Medulla oblongata (tissue), 1 donor: ENCODE results near the gene SLC43A3.
"Not testable (repeated sequence)": the region's sequence is repeated elsewhere in the genome, so short reads cannot be mapped to it uniquely, and the experiment has no call there.

ENCODE experiments used
- DNase-seq: peaks from one replicate; pipeline ENCODE4 v3.0.0-alpha.2; 2015; ENCODE audit errors: extremely low spot score

Gene SLC43A3

DNA sequence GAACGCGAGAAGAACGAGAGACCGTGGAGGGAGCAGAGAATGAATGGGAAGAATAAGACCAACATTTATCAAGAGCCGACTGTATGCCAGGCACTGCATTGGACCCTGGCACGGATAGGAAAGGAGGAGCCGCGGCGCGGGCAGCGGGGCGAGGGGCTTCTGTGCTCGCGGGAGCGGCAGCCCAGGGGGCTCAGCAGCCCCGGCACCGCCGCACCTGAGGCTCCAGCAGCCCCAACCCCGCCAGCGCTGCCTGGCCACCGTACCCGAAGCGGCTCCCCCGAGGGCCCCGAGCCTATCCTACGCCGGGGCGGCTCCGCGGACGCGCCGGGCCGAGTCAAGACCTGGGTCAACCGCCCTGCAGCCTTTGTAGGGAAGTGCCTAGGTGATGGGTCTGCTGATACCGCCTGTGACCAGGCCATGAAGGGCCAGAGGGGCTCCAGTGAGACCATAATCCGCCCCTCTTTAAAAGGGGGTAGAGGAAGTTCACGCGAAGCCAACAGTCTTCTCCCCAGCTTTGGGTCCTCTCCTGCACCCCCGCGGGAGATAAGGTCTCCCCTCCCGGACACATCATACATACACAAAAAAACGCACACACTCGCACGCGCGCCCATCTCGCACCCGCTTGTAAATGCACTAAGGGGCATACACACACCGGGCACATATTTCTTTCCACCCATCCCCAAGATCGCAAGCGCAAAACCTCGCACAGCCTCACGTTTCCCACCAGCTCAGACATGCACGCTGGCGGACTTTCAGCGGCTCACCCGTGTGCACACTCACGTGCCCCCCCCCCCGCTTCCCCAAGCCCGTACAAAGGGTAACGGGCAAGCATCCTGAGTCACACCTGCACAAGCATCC lies 32.5 kb upstream of the SLC43A3 start:
- DNase-seq = no peak

DNA sequence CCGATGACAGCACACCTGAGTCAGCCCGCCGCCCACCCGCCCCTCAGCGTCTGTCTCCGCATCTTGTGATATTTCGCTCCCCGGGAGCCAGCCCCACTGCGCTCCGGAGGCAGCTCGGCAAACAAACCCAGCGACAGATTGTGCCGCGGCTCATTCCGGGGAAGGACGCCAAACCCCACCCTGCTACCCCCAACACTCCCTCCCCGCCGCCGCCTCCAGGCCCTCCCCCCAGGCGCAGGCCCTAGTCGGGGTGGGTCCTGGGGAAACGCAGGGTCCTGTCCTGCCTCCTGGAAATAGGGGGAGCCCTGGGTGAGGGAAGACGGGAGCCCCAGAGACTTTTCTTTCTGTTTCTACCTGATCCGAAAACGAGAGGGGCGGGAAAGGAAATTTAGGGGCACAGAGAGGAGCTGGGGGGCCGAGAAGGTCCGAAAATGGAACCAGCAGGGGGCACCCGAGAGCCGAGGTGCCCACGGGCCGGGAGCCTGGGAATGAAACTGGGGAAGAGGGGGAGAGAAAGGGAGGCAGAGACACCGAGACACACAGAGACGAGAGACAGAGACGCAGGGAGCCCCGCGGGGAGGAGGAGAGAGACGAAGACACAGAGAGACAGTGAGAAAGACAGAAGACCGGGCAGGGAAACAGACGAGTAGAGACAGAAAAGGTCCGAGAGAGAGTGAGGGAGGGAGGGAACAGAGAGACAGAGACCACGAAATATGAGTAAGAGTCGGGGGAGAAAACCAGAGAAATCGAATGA lies 31.7 kb upstream of the SLC43A3 start:
- DNase-seq = peak; percentile 42

DNA sequence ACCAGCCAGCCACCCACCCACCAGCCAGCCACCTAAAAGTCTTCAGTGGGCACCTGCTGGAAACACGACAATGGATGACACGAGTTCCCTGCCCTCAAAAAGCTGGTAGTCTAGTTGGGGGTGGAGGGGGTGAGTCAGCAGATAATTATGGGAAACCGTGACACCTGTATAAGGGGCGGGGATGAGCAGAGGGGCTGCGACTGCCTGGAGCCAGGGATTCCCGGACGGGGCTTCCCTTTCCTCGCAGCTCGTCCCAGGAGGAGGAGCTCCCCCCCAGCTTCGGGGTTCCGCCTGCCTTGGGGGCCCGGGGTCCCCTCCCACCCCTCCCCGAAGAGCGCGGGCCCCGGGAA lies 31.1 kb upstream of the SLC43A3 start:
- no peak for DNase-seq

DNA sequence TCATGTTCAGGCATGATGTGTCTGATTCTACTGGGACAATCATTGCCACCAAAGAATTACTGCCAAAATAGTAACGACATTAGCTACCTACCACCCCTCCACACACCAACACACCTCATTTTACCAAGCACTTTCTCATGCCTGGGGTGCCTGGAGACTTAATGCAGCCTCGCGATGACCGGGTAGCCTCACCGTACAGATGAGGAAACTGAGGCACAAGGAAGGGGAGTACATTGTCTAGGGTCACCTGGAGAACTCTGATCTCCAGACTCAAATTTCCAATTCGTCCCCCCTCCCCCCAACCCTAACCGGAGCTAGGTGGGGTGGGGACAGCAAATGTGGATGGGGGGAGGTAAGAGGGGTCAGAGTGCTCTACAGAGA lies 30.7 kb upstream of the SLC43A3 start:
- no peak for DNase-seq

DNA sequence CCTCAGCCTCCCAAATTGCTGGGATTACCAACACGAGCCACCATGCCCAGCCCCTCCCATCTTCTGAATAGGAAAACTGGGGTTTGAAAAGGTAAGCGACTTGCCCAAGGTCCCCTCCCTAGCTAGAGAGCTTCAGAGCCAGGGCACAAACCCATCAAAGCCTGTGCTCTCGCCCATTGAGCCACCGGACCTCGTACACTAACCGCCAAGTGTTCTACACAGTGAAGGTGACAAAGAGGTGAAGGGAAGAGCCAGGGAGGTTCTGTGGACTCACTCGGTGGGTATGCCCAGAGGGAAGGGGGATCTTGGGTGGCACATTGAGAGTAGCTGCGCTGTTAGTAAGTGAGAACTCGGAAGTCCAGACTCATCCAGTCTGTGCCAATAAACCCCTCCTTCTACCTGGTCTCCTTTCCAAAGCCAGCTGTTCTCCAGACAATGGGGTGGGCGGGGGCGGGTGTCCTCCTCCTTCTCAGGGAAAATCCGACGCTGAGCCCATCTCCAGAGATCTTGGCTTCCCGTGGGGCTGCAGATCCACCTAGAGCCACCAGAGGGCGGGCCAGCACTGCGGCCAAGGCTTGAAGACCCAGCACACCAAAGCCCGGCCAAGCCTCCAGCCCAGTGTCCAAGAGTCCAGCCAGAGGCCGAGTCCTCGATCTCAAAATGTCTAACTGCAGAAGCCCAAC lies 30.2 kb upstream of the SLC43A3 start:
- DNase-seq = peak; percentile 93

DNA sequence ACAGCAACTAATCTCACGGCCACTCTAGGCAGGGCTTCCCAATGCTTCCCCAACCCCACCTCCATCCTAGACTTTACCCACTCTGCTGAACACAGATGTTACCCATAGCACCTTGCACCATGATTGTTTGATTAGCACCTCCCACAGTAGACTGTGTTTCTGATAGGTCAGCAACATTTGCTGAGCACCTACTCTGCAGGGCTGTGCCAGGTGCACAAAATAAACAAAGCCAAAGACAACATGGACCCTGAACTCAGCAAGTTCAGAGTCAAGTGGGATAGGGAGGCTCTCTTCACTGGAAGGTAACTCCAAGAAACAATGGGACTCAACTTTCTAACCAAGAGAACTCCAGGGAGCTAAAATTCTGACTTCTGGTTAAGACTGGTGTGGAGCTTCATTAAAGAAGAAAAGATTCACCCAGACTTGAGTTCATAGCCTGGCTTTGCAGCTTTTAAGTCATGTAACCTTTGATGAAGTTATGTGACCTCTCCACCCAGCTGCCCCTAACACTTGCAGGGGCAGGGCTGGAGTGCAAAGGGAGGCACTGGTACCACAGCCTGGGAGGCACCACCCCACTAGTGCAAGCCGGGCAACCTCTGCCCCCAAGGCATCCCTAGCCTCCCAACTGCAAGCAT lies 26.7 kb upstream of the SLC43A3 start:
- DNase-seq = no peak

DNA sequence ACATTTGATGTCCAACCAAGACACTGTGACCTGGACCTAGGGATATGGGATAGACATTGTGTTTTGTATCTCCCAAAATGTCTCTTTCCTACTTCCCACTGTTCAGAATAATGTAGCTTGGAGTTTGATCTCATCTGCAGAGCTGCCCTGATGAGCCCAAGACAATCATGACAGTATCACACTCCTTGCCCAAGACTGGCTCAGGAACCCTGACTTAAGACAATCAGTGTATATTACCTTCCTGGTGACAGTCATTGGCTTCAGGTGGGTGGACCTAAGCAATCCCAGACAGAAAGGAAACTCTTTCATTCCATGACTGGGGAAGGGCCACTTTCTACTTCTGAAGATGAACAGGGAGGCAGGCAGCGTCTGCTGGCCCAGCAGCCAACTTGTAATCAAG lies 19.1 kb upstream of the SLC43A3 start:
- no peak for DNase-seq

DNA sequence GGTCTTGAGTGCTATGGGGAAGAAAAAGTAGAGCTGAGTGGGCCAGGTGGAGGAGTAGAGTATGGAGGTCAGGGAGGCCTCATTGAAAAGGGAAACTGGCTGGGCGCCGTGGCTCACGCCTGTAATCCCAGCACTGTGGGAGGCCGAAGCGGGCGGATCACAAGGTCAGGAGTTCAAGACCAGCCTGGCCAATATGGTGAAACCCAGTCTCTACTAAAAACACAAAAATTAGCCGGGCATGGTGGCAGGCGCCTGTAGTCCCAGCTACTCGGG lies 18.1 kb upstream of the SLC43A3 start:
- not testable (repeated sequence) for DNase-seq

DNA sequence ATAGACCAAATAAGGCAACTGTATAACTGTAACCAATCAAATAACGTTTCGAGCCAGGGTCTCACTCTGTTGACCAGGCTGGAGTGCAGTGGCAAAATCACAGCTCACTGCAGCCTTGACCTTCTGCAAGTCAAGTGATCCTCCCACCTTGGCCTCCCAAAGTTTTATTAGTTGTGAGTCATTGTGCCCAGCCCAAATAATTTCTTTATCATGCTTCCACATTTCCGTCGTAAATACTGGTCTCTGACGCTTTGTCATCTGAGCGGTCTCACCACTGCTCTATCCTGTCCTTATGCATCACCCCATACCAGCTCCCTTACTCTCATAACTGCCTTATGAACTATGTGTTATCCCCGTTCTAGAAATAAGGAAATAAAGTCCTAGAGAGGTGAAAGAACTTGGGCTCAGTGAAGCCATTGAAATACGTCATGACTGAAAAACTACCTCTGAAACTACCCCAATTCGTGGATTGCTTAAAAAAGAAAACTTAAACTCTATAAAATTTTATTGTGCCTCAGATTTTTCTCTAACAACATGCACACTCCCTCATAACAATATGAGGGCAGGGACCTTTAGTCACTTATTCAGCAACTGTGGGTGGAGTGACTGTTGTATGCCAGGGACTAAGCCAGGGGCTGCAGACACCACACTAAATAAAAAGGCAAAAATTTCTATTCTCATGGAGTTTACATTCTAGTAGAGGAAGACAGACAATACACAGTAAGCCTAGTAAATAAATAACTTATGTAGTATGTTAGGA lies 17.6 kb upstream of the SLC43A3 start:
- DNase-seq = no peak

DNA sequence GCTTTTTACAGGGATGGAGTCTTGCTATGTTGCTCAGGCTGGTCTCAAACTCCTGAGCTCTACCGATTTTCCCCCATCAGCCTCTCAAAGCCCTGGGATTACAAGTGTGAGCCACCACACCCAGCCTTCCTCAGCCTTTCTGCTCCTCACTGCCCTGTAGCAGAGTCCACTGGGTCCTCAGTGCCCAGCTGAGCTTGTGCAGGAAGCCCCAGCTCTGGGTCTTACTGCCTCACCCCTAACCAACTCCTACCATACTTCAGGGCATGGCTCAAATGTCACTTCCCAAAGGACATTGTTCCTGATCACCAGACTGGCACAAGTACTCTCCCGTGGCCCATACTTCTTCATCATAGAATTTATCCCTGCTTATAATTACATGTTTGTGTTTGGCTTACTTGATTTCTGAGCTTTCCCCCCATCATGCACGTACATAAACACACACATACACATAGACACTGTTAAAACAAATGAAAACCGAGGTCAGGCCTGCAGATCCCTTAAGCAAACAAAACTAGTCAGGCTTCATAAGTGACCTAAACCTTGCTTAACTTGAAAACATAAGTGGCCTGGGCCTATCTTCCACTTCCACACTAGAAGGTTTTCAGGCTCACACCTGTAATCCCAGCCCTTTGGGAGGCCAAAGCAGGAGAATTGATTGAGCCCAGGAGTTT lies 14.0 kb upstream of the SLC43A3 start:
- no peak for DNase-seq

DNA sequence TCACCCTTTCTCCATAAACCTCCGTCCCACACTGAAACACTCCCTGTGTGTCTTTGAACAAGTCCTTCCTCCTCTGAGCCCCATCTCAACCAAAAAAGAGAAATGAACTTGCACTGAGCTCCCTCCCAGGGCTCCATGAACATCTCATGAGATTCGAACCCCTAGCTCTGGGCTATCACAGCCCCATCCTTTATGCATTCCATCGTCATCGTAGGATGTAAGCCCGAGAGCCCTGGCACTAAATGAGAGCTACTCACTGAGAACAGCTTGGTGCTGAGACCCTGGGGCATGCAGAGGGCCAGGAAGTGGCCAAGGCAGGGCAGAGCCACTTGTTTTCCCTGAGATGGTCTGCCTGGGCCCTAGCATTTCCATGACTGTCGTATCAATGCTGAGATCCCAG lies 12.9 kb upstream of the SLC43A3 start:
- DNase-seq = no peak

DNA sequence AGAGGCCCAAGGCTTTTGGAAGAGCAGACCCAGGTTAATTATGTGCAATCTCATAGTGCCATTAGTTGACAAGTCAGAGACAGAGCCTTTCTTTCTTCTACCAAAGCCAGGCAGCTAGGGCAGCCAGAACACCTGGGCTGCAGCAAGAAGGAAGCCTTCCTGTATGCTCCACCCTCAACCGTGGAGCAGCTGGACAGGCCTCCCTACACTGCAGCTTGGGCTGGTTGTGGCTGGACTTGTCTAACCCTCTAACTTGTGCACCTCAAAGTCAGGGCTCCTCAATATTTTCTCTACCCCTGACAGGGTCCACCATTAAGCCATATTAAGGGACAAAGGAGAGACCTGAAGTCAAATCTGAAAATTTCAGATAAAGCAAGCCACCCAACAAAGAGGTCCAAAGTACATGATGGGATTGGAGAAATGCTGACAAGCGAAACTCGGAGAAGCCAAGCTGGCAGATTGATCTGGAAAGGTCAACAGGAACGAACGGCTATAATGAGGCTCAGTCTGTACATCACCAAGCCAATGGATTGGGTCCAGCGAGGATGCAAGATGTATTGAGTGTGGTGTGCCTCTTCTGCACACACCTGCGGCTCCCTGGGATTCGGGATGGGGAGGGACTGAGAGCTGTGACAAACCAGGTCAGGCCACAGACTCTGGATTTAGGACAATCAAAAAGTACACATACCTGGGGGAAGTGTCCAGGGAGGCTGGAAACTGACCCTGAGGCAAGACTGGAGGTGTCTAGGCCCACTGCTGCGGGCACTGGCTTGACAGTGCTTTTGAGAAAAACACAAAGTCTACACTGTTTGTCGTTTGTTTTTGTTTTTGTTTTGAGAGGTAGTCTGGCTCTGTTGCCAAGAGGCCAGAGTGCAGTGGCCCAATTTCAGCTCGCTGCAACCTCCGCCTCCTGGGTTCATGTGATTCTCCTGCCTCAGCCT lies 11.7 kb upstream of the SLC43A3 start:
- no peak for DNase-seq

DNA sequence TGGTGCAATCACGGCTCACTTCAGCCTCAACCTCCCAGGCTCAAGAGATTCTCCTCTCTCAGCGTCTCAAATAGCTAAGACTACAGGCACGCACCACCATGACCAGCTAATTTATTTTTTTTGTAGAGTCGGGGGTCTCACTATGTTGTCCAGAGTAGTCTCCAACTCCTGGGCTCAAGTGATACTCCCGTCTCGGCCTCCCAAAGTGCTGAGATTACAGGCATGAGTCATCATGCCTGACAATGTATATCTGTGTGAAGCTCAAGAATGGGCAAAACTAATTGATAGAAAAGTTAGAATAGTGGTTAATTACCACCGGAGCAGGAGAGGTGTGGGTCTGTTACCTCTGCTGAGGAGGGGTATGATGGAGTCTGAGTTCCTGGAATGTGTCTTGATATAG lies 9.1 kb upstream of the SLC43A3 start:
- DNase-seq = no peak

DNA sequence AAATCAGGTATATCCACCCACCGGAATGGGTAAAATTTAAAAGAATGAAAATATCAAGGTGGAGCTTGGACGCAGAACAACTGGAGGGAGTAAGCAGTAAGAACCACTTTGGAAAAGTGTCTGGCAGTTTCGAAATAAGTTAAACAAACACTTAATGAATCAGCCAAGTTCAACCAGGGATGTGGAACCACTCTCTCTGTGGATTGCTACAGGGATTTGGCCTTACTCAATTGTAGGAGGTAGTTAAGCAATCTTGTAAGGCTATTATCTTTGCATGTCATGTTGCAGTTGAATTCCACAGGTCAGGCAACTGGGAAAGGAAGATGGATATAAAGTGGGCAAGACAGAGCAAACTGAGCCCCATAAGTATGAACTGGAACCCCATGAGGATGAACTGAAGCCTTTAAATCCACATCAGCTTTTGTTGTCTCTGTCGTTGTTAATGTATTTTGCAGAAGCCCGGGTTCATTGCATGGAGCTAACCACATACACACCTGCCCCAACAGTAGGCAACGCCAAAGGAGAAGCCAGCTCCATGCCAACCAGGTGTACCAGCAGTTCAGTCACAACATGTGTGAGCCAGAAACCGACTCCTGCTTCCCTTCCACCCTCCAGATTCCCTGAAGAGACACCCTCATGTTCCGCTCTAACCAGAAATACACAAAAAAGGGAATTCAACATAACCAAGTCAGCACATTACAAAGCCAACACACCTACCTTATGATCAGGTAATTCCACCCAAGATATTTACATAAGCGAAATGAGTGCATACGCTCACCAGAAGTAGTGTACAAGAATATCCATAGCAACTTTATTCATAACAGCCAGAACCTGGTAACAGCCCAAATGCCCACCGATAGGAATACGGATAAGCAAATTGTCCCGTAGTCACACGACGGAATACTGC lies 8.0 kb upstream of the SLC43A3 start:
- no peak for DNase-seq

DNA sequence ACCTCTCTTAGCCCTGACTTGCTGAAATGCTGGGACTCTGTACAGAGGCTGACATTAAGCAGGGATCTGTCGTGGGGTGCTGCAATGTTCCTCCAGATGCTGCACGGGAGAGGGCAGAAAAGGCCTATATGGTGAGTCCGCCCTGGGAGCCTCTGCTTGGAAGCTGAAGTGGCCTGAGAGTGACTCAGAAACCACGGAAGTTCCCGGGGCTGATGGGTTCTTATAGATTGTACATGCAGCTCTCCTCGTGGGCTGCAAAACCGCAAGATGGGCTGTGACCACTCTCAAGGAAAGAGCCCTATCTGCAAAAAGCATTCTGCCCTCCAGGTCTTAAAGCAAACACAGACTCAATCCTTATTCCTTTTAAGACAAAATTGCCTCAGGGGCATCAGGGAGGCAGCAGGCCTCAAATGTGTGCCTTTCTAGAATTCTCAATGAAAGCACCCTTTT lies 5.8 kb upstream of the SLC43A3 start:
- DNase-seq = no peak

DNA sequence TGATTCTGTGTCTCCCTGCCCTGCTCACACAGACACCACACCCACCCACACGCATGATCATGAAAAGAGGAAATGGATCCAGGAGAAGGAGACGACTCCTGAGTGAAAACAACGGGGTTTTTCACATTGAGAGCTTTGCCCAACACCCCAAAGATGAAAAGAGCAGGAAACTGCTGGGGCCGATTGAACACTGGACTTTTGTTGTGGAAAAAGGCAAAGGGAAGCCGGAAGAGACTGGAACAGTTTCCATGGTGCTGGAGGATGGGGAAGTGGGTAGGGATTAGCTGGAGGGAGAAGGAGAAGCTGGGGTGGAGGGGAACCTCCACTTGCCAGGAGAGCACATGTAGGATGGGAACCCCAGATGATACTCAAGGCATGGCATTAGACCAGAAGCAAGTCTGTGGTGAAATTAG lies 5.2 kb upstream of the SLC43A3 start:
- peak; percentile 69 for DNase-seq

DNA sequence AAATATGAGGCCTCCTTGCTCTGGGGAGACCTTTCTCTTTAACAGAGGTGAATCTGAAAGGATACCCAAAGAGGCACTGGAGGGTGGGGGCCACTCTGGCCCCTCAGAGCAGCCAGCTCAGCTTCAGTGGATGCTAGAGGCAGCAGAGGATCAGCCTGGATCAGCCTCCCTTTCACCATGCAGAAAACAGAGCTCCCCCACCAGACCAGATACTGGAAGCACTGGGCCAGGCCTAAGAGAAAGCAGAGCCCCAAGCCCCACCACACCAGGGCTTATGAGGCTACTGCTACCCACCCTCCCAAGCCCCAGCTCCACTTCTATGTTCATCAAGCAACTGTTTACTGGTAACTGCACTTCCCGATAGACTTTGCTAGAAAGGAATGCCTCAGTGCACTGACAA lies 4.0 kb upstream of the SLC43A3 start:
- DNase-seq = no peak

DNA sequence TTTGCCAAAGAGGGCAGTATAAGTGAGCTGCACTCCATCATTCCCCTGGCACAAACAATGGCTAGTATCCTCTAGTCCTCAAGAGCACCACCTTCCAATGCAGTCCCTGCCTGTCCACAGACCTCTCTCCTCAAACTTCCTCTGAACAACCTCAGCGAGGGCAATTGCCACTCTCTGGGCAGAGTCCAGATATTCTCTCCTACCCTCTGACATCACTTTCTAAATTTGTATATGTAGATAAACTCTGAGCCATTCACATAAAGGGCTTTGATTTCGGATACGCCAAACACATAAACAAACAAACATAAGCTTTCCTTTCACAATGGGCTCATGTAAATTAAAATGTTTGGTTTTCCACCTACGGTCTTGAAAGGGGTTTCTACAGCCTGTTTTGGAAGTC lies 3.0 kb upstream of the SLC43A3 start:
- no peak for DNase-seq

DNA sequence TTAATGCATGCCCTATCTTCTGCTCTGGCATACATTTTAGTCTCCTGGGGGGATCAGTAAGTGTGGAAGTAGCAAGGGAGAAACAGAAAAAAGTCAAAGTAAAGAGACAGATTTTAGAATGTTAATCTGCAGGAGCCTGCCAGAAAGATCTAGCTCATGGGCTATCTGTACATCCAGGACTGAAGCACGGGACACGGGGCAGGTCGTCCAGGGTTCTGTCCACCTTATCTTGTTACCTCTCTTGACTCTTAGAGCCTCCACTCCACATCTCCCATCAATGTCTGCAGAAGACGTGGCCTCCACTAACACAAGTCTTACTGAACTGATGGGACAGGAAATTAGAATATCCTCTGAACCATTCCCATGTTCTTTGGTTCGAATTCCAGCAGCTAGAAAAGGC lies 1.7 kb upstream of the SLC43A3 start:
- DNase-seq = no peak
